ENCODE results near the gene MX2. TPM values are rescaled to one million over a fixed set of nuclear protein-coding genes. Genes with fewer than 3 reads are reported as not detected.

The MX2 gene
- polyA plus RNA-seq, 1 donor from 2014 or later = not detected

DNA sequence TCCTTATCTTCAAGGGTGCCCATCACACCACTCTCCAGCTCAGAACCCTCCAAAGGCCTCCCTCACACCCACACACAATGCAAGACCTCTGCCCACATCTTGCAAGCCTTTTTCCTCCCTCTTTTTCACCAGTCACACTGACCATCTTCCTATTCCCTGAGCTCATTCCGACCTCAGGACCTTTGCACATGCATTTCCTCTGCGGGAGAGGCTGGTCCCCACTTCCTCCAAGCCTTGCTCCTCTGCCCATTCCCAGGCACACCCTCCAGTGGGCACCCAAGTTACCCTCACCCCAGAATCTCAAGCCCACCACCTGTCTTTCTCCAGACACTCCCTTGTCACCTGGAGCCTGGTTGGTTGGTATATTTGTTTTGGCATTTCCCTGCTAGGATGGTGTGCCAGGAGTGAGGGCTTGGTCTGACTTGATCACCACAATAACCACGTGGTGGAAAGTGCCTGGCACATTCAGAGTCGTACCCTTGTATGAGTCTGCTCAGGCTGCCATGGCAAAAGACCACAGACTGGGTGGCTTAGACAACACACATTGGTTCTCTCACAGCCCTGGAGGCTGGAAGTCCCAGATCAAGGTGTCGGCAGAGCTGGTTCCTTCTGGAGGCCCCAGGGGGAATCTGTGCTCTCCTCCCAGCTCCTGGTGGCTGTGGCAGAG lies 13.2 kb downstream of the MX2 start:
- no peaks in the 10 kb centered on the region for H3K9me3 ChIP-seq (ENCODE audit: low read length)
- no peak overlapping the region for H3K4me2 ChIP-seq (ENCODE audit: low read length)
- no peak overlapping the region for H3K27ac ChIP-seq (ENCODE audit: low read length)
- H2AFZ ChIP-seq (ENCODE audit: low read depth, low read length) = no peak overlapping the region
- no peaks in the 10 kb centered on the region for H3K79me2 ChIP-seq (replicated peaks; ENCODE audit: insufficient read depth, low read length)
- no peaks in the 10 kb centered on the region for H3K36me3 ChIP-seq (ENCODE audit: insufficient read depth, low read length)
- H3K27me3 ChIP-seq (ENCODE audit: insufficient read depth, low read depth, low read length) = no peaks in the 10 kb centered on the region
- no peaks in the 10 kb centered on the region for H3K9me2 ChIP-seq (ENCODE audit: insufficient read depth, low read length)
- H3K9ac ChIP-seq (ENCODE audit: low read length) = no peak overlapping the region
- H3K4me3 ChIP-seq (ENCODE audit: low read length) = no peak overlapping the region
- H3F3A ChIP-seq (ENCODE audit: insufficient read depth, low read length, poor library complexity, severe bottlenecking) = no peaks in the 10 kb centered on the region
- TF ChIP-seq EP300 (conservative IDR thresholded peaks at IDR 0.05; ENCODE audit: poor library complexity, severe bottlenecking) = no peak
- TF ChIP-seq MXI1 (conservative IDR thresholded peaks at IDR 0.05; ENCODE audit: poor library complexity, severe bottlenecking) = no peak
- TF ChIP-seq, protein P1, sequence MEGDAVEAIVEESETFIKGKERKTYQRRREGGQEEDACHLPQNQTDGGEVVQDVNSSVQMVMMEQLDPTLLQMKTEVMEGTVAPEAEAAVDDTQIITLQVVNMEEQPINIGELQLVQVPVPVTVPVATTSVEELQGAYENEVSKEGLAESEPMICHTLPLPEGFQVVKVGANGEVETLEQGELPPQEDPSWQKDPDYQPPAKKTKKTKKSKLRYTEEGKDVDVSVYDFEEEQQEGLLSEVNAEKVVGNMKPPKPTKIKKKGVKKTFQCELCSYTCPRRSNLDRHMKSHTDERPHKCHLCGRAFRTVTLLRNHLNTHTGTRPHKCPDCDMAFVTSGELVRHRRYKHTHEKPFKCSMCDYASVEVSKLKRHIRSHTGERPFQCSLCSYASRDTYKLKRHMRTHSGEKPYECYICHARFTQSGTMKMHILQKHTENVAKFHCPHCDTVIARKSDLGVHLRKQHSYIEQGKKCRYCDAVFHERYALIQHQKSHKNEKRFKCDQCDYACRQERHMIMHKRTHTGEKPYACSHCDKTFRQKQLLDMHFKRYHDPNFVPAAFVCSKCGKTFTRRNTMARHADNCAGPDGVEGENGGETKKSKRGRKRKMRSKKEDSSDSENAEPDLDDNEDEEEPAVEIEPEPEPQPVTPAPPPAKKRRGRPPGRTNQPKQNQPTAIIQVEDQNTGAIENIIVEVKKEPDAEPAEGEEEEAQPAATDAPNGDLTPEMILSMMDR (IDR thresholded peaks at IDR 0.05; ENCODE audit: poor library complexity, severe bottlenecking) = no peak
- no peak for TF ChIP-seq SMC3 (conservative IDR thresholded peaks at IDR 0.05; ENCODE audit: poor library complexity)
- no peak for TF ChIP-seq RAD21 (conservative IDR thresholded peaks at IDR 0.05)
- TF ChIP-seq EZH2 (IDR thresholded peaks at IDR 0.05; ENCODE audit: borderline replicate concordance, insufficient read depth, low read length, poor library complexity, severe bottlenecking) = no peak
- TF ChIP-seq, protein P2, sequence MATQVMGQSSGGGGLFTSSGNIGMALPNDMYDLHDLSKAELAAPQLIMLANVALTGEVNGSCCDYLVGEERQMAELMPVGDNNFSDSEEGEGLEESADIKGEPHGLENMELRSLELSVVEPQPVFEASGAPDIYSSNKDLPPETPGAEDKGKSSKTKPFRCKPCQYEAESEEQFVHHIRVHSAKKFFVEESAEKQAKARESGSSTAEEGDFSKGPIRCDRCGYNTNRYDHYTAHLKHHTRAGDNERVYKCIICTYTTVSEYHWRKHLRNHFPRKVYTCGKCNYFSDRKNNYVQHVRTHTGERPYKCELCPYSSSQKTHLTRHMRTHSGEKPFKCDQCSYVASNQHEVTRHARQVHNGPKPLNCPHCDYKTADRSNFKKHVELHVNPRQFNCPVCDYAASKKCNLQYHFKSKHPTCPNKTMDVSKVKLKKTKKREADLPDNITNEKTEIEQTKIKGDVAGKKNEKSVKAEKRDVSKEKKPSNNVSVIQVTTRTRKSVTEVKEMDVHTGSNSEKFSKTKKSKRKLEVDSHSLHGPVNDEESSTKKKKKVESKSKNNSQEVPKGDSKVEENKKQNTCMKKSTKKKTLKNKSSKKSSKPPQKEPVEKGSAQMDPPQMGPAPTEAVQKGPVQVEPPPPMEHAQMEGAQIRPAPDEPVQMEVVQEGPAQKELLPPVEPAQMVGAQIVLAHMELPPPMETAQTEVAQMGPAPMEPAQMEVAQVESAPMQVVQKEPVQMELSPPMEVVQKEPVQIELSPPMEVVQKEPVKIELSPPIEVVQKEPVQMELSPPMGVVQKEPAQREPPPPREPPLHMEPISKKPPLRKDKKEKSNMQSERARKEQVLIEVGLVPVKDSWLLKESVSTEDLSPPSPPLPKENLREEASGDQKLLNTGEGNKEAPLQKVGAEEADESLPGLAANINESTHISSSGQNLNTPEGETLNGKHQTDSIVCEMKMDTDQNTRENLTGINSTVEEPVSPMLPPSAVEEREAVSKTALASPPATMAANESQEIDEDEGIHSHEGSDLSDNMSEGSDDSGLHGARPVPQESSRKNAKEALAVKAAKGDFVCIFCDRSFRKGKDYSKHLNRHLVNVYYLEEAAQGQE (IDR thresholded peaks at IDR 0.05; ENCODE audit: borderline replicate concordance) = no peak
- no peak for TF ChIP-seq TAF1 (IDR thresholded peaks at IDR 0.05; ENCODE audit: low read depth)
- no peak for TF ChIP-seq POLR2AphosphoS5 (IDR thresholded peaks at IDR 0.05)
- no peaks in the 10 kb centered on the region for H4K20me1 ChIP-seq (ENCODE audit: insufficient read depth)

DNA sequence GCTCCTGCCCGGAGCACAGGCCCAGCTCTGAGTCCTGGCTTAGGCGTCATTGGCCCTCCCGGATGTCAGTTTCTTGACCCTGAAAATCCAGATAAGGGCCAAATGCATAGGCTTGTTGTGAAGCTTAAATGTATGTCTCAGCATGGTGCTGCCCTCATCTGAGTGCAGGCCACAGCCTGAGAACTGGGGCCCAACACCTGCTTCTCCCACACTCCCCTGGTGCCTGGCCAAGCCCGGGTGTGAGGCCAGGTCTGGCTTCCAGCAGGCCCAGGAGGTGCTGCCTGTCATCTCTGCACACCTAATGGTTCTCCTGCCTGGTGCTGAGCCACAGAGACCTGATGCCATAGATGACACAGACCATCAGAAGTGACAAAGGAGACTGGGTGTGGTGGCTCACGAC lies 14.0 kb downstream of the MX2 start:
- no peaks in the 10 kb centered on the region for H4K20me1 ChIP-seq (ENCODE audit: insufficient read depth)
- no peaks in the 10 kb centered on the region for H3K27me3 ChIP-seq (ENCODE audit: insufficient read depth, low read depth, low read length)
- no peaks in the 10 kb centered on the region for H3K36me3 ChIP-seq (ENCODE audit: insufficient read depth, low read length)
- H3K9me3 ChIP-seq (ENCODE audit: low read length) = no peaks in the 10 kb centered on the region
- H3K9me2 ChIP-seq (ENCODE audit: insufficient read depth, low read length) = no peaks in the 10 kb centered on the region
- no peak overlapping the region for H2AFZ ChIP-seq (ENCODE audit: low read depth, low read length)
- TF ChIP-seq EZH2 (IDR thresholded peaks at IDR 0.05; ENCODE audit: borderline replicate concordance, insufficient read depth, low read length, poor library complexity, severe bottlenecking) (no peak), SMC3 (conservative IDR thresholded peaks at IDR 0.05; ENCODE audit: poor library complexity) (no peak), RAD21 (conservative IDR thresholded peaks at IDR 0.05) (no peak)
- no peak overlapping the region for H3K9ac ChIP-seq (ENCODE audit: low read length)
- no peaks in the 10 kb centered on the region for H3K79me2 ChIP-seq (replicated peaks; ENCODE audit: insufficient read depth, low read length)
- no peak overlapping the region for H3K4me3 ChIP-seq (ENCODE audit: low read length)
- H3K4me2 ChIP-seq (ENCODE audit: low read length) = no peak overlapping the region
- H3K27ac ChIP-seq (ENCODE audit: low read length) = no peak overlapping the region
- H3F3A ChIP-seq (ENCODE audit: insufficient read depth, low read length, poor library complexity, severe bottlenecking) = no peaks in the 10 kb centered on the region

All from neural cell (in vitro differentiated cells).